ENCODE data around the gene TPRN. TPM values are rescaled to one million over a fixed set of nuclear protein-coding genes. Genes with fewer than 3 reads are reported as not detected.

The TPRN gene
- total RNA-seq, 2 donors from 2014 or later = 13.3 to 19.9 TPM

- Mint-ChIP-seq H3K4me3 (no peak overlapping the region), H3K9me3 (no peaks in the 10 kb centered on the region), H3K27me3 (ENCODE audit: low read depth) (peaks cover 38% of the 10 kb centered on the region), H3K27ac (no peak overlapping the region), H3K4me1 (ENCODE audit: low read depth) (peaks cover 12% of the 10 kb centered on the region), H3K36me3 (ENCODE audit: insufficient read depth in 2 of 2) (no peaks in the 10 kb centered on the region)
- DNase-seq (no peak), ATAC-seq (replicated peaks in 1 of 2) (no peak)
Measured at GRCh38 chr9:137161558-137162486, 38.7 kb downstream of the TPRN start.

- Mint-ChIP-seq H3K27ac (no peak overlapping the region), H3K4me3 (no peak overlapping the region), H3K9me3 (no peaks in the 10 kb centered on the region), H3K4me1 (ENCODE audit: low read depth) (peaks cover 12% of the 10 kb centered on the region), H3K27me3 (ENCODE audit: low read depth) (peaks cover 35% of the 10 kb centered on the region), H3K36me3 (ENCODE audit: insufficient read depth in 2 of 2) (no peaks in the 10 kb centered on the region)
- ATAC-seq (replicated peaks in 1 of 2) (no peak), DNase-seq (peak in 1 of 2 donors; percentile 25)
Measured at GRCh38 chr9:137160716-137161557, 39.6 kb downstream of the TPRN start.

- H3K4me3 Mint-ChIP-seq = no peak overlapping the region
- H3K27ac Mint-ChIP-seq = no peak overlapping the region
- H3K4me1 Mint-ChIP-seq (ENCODE audit: low read depth) = peaks cover 12% of the 10 kb centered on the region
- H3K27me3 Mint-ChIP-seq (ENCODE audit: low read depth) = peaks cover 40% of the 10 kb centered on the region
- no peak for ATAC-seq (replicated peaks in 1 of 2)
- no peak for DNase-seq
- no peaks in the 10 kb centered on the region for H3K36me3 Mint-ChIP-seq (ENCODE audit: insufficient read depth in 2 of 2)
- H3K9me3 Mint-ChIP-seq = no peaks in the 10 kb centered on the region
Measured at GRCh38 chr9:137160054-137160425, 40.5 kb downstream of the TPRN start.

- Mint-ChIP-seq H3K27me3 (ENCODE audit: low read depth) (peaks cover 45% of the 10 kb centered on the region), H3K27ac (no peak overlapping the region)
- no peak for DNase-seq
Measured at GRCh38 chr9:137159105-137160053, 41.2 kb downstream of the TPRN start.

GRCh38 chr9:137158625-137159024, 41.9 kb downstream of the TPRN start:
- Mint-ChIP-seq H3K27ac (no peak overlapping the region), H3K4me1 (ENCODE audit: low read depth) (peaks cover 12% of the 10 kb centered on the region), H3K9me3 (no peaks in the 10 kb centered on the region), H3K4me3 (no peak overlapping the region), H3K36me3 (ENCODE audit: insufficient read depth in 2 of 2) (no peaks in the 10 kb centered on the region), H3K27me3 (ENCODE audit: low read depth) (peaks cover 45% of the 10 kb centered on the region)
- DNase-seq (no peak), ATAC-seq (replicated peaks in 1 of 2) (no peak)

More at GRCh38 chr9:137159105-137160053, 41.2 kb downstream of the TPRN start:
- Mint-ChIP-seq H3K4me3 (no peak overlapping the region), H3K36me3 (ENCODE audit: insufficient read depth in 2 of 2) (no peaks in the 10 kb centered on the region), H3K4me1 (ENCODE audit: low read depth) (peaks cover 12% of the 10 kb centered on the region), H3K9me3 (no peaks in the 10 kb centered on the region)
- no peak for ATAC-seq (replicated peaks in 1 of 2)

GRCh38 chr9:137157618-137158415, 42.7 kb downstream of the TPRN start:
- Mint-ChIP-seq H3K9me3 (no peaks in the 10 kb centered on the region), H3K4me3 (peak overlapping the region in 1 of 2 donors; percentile 73), H3K36me3 (ENCODE audit: insufficient read depth in 2 of 2) (no peaks in the 10 kb centered on the region), H3K27me3 (ENCODE audit: low read depth) (peaks cover 45% of the 10 kb centered on the region), H3K4me1 (ENCODE audit: low read depth) (peaks cover 12% of the 10 kb centered on the region), H3K27ac (no peak overlapping the region)
- ATAC-seq (replicated peaks in 1 of 2) = no peak
- DNase-seq = no peak

GRCh38 chr9:137156567-137157375, 43.8 kb downstream of the TPRN start:
- DNase-seq (peak; percentile 69 to 72), ATAC-seq (replicated peaks in 1 of 2) (peak; percentile 68 to 74)
- Mint-ChIP-seq H3K4me3 (peak overlapping the region; percentile 69 to 73), H3K4me1 (ENCODE audit: low read depth) (peaks cover 12% of the 10 kb centered on the region), H3K9me3 (no peaks in the 10 kb centered on the region), H3K27ac (no peak overlapping the region), H3K27me3 (ENCODE audit: low read depth) (peaks cover 45% of the 10 kb centered on the region), H3K36me3 (ENCODE audit: insufficient read depth in 2 of 2) (no peaks in the 10 kb centered on the region)

- ATAC-seq (replicated peaks in 1 of 2) (no peak), DNase-seq (no peak)
- H3K27me3 Mint-ChIP-seq (ENCODE audit: low read depth) = peaks cover 21% of the 10 kb centered on the region
- no peaks in the 10 kb centered on the region for H3K9me3 Mint-ChIP-seq
- no peaks in the 10 kb centered on the region for H3K36me3 Mint-ChIP-seq (ENCODE audit: insufficient read depth in 2 of 2)
- no peak overlapping the region for H3K4me3 Mint-ChIP-seq
- no peak overlapping the region for H3K27ac Mint-ChIP-seq
- peaks cover 7% of the 10 kb centered on the region for H3K4me1 Mint-ChIP-seq (ENCODE audit: low read depth)
Measured at GRCh38 chr9:137152844-137153405, 47.6 kb downstream of the TPRN start.

GRCh38 chr9:137150617-137151457, 49.7 kb downstream of the TPRN start:
- peaks cover 14% of the 10 kb centered on the region for H3K27me3 Mint-ChIP-seq (ENCODE audit: low read depth)
- peak; percentile 77 to 79 for ATAC-seq (replicated peaks in 1 of 2)
- peaks cover 7% of the 10 kb centered on the region for H3K4me1 Mint-ChIP-seq (ENCODE audit: low read depth)
- DNase-seq = peak; percentile 88 to 92
- H3K9me3 Mint-ChIP-seq = no peaks in the 10 kb centered on the region
- peak overlapping the region; percentile 51 to 69 for H3K4me3 Mint-ChIP-seq
- H3K27ac Mint-ChIP-seq = no peak overlapping the region
- no peaks in the 10 kb centered on the region for H3K36me3 Mint-ChIP-seq (ENCODE audit: insufficient read depth in 2 of 2)

- peak overlapping the region; percentile 4 to 46 for H3K4me3 Mint-ChIP-seq
- no peaks in the 10 kb centered on the region for H3K36me3 Mint-ChIP-seq (ENCODE audit: insufficient read depth in 2 of 2)
- ATAC-seq (replicated peaks in 1 of 2) = peak in 1 of 2 donors; percentile 12
- H3K27ac Mint-ChIP-seq = peak overlapping the region; percentile 10
- peaks cover 7% of the 10 kb centered on the region for H3K4me1 Mint-ChIP-seq (ENCODE audit: low read depth)
- H3K9me3 Mint-ChIP-seq = no peaks in the 10 kb centered on the region
- DNase-seq = peak in 1 of 2 donors; percentile 29
- H3K27me3 Mint-ChIP-seq (ENCODE audit: low read depth) = peaks cover 11% of the 10 kb centered on the region
Measured at GRCh38 chr9:137149942-137150616, 50.5 kb downstream of the TPRN start.

Data from activated T-cell treated with anti-CD3 and anti-CD28 coated beads, Interleukin-2, amount 50 U/mL, for 72 hours (primary cell).